GM21723 (cell line): ENCODE data around the gene PADI2.

Experiments used
- ATAC-seq: cut with Tn5 transposase; IDR thresholded peaks from one replicate; pipeline ENCODE4 v1.9.1; 2021; ENCODE audit warnings: mild to moderate bottlenecking, moderate library complexity; ENCODE audit not compliant: unreplicated experiment

Gene PADI2

GRCh38 chr1:17059391-17060305 is 59.6 kb downstream of the PADI2 start:
- no peak for ATAC-seq

- no peak for ATAC-seq
Observed at GRCh38 chr1:17056551-17056950, 62.7 kb downstream of the PADI2 start.

DNA sequence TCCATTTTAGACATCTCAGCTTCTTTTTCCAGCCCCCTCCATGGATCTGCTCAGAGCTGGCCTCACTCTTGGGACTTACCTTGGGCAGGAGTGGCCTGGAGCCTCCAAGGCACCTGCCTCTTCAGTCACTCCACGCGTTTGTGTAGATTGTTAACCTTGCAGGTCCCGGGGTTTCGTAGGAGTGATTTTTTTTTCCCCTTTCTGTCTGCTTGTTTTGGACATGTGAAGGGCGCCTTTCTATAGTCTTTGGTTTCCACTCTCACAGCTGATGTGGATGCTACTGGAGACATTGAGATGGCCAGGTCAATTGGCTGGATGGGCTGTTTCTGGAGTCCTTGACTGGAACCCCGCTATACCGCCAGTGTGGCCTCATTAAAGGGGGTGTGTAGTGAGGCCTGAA is 63.5 kb downstream of the PADI2 start:
- no peak for ATAC-seq

DNA sequence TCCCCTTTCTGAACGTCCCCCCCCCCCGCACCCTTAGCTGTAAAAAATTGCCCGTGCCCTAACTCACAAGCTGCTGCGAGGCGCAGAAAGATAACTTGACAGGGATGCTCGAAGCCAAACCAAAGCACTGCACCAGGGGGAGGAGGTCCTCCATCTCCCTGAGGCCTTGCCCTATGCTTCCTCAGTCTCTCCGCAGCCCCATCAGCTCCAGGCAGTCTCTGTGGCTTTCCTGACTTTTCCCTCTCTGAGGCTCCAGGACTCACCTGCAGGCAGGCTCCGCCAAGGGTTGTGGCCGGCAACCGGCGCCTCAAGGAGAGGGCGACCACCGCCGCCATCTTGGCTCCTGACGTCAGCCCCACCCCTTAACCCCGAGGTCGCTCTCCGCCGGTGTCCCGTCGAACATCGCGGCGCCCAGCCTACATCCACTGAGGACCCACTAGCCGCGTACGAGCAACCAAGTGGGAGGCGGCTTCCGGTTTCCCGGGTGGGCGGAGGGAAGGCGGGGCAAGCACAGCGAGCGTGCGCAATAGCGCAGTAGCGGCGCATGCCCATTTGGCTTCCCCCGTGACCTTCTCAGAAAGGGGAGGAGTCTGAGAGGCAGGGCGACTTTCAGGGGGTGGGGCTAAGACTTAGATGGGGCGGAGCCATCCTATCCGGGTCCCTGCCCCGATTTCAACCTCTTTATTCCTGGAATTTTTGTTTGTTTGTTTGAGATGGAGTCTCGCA is 65.4 kb downstream of the PADI2 start, which contains the start of gene SDHB:
SDHB (minus strand) TSS at position 348 of the 726 bp plus-strand sequence; CDS start at position 335, 13 bp downstream.
- peak; percentile 94 for ATAC-seq

GRCh38 chr1:17053086-17053684 is 66.1 kb downstream of the PADI2 start:
- ATAC-seq: no peak

- ATAC-seq: no peak
Observed at GRCh38 chr1:17052641-17053040, 66.6 kb downstream of the PADI2 start.

DNA sequence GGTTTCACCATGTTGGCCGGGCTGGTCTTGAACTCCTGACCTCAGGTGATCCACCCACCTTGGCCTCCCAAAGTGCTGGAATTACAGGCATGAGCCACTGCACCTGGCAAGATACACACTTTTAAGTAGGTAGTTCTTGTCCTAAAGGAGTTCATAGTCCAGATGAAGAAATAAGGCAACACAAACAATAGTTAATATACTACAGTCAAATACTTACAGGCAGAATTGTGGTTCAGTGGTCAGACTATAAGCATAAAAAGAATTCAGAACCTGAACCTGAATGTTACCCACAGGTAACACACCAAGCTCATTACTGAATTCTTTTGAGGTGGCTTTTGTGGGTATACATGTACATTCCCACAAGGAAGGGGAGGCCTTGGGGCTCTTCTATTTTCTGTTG is 67.2 kb downstream of the PADI2 start:
- ATAC-seq: no peak

- ATAC-seq: no peak
Observed at GRCh38 chr1:17047924-17048323, 71.3 kb downstream of the PADI2 start.

DNA sequence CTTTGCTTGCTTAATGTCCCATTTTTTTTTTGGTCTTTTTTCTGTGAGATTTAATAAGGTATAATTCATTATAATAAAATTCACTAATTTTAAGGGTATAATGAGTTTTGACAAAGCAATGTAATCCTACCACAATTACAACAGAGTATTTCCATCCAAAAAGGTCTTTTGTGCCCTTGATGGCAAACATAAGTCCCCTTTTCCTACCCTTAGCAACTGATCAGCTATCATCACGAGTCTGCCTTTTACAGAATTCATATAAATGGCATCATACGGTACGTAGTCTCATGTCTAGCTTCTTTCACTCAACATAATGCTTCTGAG is 73.0 kb downstream of the PADI2 start:
- ATAC-seq: no peak

- ATAC-seq: no peak
Observed at GRCh38 chr1:17045634-17046333, 73.5 kb downstream of the PADI2 start.

- ATAC-seq: no peak
Observed at GRCh38 chr1:17045150-17045549, 74.1 kb downstream of the PADI2 start.

DNA sequence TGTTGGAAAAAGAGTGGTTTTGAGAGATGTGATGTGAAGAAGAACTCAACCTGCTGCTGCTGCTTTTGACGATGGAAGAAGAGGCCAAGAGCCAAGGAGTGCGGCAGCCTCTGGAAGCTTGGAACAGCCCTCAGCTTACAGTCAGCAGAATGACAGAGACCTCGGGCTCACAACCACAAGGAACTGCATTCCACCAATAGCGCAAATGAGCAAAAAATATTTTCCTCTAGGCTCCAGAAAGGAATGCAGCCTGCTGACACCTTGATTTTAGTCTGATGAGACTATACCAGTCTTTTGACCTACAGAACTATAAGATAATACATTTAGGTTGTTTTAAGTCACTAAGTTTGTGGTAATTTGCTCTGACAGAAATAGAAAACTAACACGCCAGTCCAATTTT is 75.6 kb downstream of the PADI2 start:
- no peak for ATAC-seq

DNA sequence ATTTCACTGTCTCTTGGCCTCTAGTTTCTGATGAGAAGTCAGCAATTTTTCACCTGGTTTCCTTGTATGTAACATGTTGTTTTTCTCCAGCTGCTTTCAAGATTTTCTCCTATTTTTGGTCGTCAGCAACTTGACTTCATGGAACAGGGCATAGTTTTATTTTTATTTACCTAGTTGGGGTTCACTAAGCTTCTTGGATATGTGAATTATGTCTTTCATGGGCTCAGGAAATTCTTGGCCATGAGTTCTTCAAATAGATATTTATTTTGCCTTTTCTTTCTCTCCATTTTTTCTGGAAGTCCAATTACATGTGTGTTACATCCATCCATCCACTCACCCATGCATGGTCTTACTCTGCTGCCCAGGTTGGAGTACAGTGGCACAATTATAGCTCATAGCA is 79.1 kb downstream of the PADI2 start:
- no peak for ATAC-seq

DNA sequence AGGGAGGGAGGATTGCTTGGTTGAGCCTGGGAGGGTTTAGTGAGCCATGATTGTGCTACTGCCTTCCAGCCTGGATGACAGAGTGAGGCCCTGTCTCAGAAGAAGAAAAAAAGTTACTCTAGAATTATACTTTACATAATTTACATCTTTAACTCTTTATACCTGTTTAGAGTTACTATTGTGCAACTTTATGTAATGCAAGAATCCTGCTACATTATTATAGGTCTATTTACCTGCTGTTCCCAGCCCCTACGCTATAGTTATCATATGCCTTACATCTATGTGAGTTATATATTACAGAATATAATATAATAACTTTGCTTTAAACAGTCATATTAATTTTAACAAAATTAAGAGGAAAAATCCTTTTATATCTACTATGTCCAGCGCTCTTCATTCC is 79.7 kb downstream of the PADI2 start:
- no peak for ATAC-seq

DNA sequence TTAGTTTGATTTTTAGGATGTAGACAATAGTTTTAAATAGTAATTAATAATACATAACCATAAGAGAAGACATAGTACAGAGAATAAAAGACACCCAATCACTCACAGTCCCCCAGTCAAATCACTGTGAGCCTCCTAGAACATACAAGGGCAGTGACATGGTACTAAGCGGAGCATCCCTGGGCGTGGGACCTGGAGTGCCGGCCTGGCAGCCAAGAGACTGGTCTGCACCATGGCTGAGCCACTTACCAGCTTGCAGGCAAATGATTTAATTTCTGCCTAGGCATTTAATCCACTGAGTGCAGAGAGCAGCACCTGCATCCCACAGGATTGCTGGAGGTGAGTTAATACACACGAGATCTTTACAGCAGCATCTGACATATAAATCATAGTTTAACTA is 85.8 kb downstream of the PADI2 start:
- ATAC-seq: no peak

- no peak for ATAC-seq
Observed at GRCh38 chr1:17032741-17033140, 86.5 kb downstream of the PADI2 start.

DNA sequence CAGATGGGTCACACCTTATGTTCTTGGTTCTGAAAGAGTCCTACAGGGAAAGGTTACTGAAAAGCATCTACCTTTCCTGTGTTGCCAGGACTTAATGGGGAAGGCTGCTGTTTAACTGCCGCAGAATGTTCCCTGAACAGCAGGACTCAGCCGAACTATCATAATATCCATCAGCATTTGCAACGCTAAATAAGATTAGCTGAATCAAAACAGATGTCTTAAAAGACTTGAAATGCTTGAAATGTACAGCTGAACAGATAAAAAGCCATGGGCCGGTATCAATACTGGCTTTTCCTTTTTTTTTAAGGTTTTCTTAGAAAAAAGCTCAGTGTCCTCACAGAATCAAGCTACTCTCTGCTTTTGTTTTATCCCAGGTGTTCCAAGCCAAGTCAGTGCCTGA is 87.8 kb downstream of the PADI2 start:
- no peak for ATAC-seq

GRCh38 chr1:17030206-17030605 is 89.0 kb downstream of the PADI2 start:
- no peak for ATAC-seq

DNA sequence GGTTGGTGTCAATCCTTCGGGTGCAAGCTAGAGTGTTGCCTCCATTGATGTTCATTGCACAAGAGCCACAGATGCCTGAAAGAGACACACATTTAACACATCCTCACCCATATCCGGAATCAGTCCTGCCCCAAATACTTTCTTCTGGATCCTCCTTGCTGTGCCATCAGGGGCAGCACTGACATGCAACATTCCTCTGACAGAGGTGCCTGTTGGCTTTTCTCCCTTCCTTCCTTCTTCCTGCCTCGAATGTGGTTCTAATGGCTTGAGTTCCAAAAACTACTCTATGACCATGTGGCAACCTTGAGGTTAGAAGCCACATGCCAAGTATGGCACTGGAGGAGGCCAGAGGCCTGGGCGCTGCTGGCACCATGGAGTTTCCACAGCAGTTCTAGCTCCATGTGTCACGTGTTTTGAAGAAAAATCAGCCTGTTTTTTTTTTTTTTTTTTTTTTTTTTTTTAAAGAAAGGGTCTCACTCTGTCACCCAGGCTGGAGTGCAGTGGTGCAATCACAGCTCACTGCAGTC is 90.5 kb downstream of the PADI2 start:
- ATAC-seq: no peak

GRCh38 chr1:17027900-17028299 is 91.4 kb downstream of the PADI2 start:
- ATAC-seq: no peak

- ATAC-seq: no peak
Observed at GRCh38 chr1:17027403-17027802, 91.8 kb downstream of the PADI2 start.
